ENCODE data around the gene RBM6. TPM values are rescaled to one million over a fixed set of nuclear protein-coding genes. Genes with fewer than 3 reads are reported as not detected.

Gene RBM6
- total RNA-seq, 5 donors from 2014 or later (not counting 1 experiment from before 2014, with no cell fraction given): 127 to 149 (median 140) TPM

- H3K27me3 Mint-ChIP-seq: no peaks in the 10 kb centered on the region
- ATAC-seq (replicated peaks in 1 of 4) (no peak), DNase-seq (no peak)
- no CpG with 5 or more reads among the region's 1 CpG for WGBS (ENCODE audit: insufficient coverage)
- POLR2A ChIA-PET: no interaction called here
- CTCF ChIA-PET: no interaction called here
- Histone ChIP-seq H3K27me3 (replicated peaks in 1 of 2; ENCODE audit: control insufficient read depth in 2 of 2, extremely low read depth in 1 of 2, insufficient read depth in 2 of 2, low read length in 1 of 2) (no peaks in the 10 kb centered on the region), H3K4me1 (ENCODE audit: control insufficient read depth in 1 of 2, extremely low read depth in 1 of 2, insufficient read depth in 2 of 2, low read length in 2 of 2) (no peaks in the 10 kb centered on the region), H3K9me3 (no peaks in the 10 kb centered on the region), H3K4me3 (ENCODE audit: control insufficient read depth in 1 of 2, extremely low read depth in 1 of 2, low read length in 1 of 2) (no peak overlapping the region), H3K27ac (ENCODE audit: low read length) (no peak overlapping the region), H3K36me3 (ENCODE audit: control insufficient read depth in 2 of 2, extremely low read depth in 1 of 2, insufficient read depth in 1 of 2, low read length in 1 of 2) (peaks cover 12 to 29% of the 10 kb centered on the region in 2 donors)
- H3K4me3 Mint-ChIP-seq: no peak overlapping the region
- peaks cover 42% of the 10 kb centered on the region for H3K36me3 Mint-ChIP-seq
- no peak overlapping the region for H3K27ac Mint-ChIP-seq
- H3K9me3 Mint-ChIP-seq: no peaks in the 10 kb centered on the region
- H3K4me1 Mint-ChIP-seq: peaks cover 4 to 10% (median 6%) of the 10 kb centered on the region in 3 donors
These were observed 57.9 kb downstream of the RBM6 start for GRCh38 chr3:49997862-49998261.

- Histone ChIP-seq H3K4me1 (ENCODE audit: control insufficient read depth in 1 of 2, extremely low read depth in 1 of 2, insufficient read depth in 2 of 2, low read length in 2 of 2) (no peaks in the 10 kb centered on the region), H3K27ac (ENCODE audit: low read length) (no peak overlapping the region), H3K4me3 (ENCODE audit: control insufficient read depth in 1 of 2, extremely low read depth in 1 of 2, low read length in 1 of 2) (no peak overlapping the region), H3K36me3 (ENCODE audit: control insufficient read depth in 2 of 2, extremely low read depth in 1 of 2, insufficient read depth in 1 of 2, low read length in 1 of 2) (peaks cover 12 to 31% of the 10 kb centered on the region in 2 donors), H3K27me3 (replicated peaks in 1 of 2; ENCODE audit: control insufficient read depth in 2 of 2, extremely low read depth in 1 of 2, insufficient read depth in 2 of 2, low read length in 1 of 2) (no peaks in the 10 kb centered on the region), H3K9me3 (no peaks in the 10 kb centered on the region)
- ChIA-PET CTCF (interaction anchor here in 1 of 2 donors (0.7 kb wide), 1 partner anchor 51 kb away, joined by 3 read pairs; no protein-coding TSS in a partner anchor), POLR2A (no interaction called here)
- H3K27ac Mint-ChIP-seq: no peak overlapping the region
- ATAC-seq (replicated peaks in 1 of 4): no peak
- no peaks in the 10 kb centered on the region for H3K9me3 Mint-ChIP-seq
- no peak for DNase-seq
- H3K4me1 Mint-ChIP-seq: peaks cover 1 to 11% (median 6%) of the 10 kb centered on the region in 3 donors
- no peaks in the 10 kb centered on the region for H3K27me3 Mint-ChIP-seq
- no CpG with 5 or more reads among the region's 2 CpGs for WGBS (ENCODE audit: insufficient coverage)
- H3K36me3 Mint-ChIP-seq: peaks cover 44% of the 10 kb centered on the region
- no peak overlapping the region for H3K4me3 Mint-ChIP-seq
These were observed 58.4 kb downstream of the RBM6 start for GRCh38 chr3:49998326-49998725.

- Mint-ChIP-seq H3K9me3 (no peaks in the 10 kb centered on the region), H3K27me3 (no peaks in the 10 kb centered on the region), H3K4me3 (no peak overlapping the region), H3K4me1 (peaks cover 6 to 13% (median 6%) of the 10 kb centered on the region in 3 donors), H3K27ac (no peak overlapping the region), H3K36me3 (peaks cover 43% of the 10 kb centered on the region)
- Histone ChIP-seq H3K4me3 (ENCODE audit: control insufficient read depth in 1 of 2, extremely low read depth in 1 of 2, low read length in 1 of 2) (no peak overlapping the region), H3K27ac (ENCODE audit: low read length) (no peak overlapping the region), H3K4me1 (ENCODE audit: control insufficient read depth in 1 of 2, extremely low read depth in 1 of 2, insufficient read depth in 2 of 2, low read length in 2 of 2) (no peaks in the 10 kb centered on the region), H3K27me3 (replicated peaks in 1 of 2; ENCODE audit: control insufficient read depth in 2 of 2, extremely low read depth in 1 of 2, insufficient read depth in 2 of 2, low read length in 1 of 2) (no peaks in the 10 kb centered on the region), H3K9me3 (no peaks in the 10 kb centered on the region), H3K36me3 (ENCODE audit: control insufficient read depth in 2 of 2, extremely low read depth in 1 of 2, insufficient read depth in 1 of 2, low read length in 1 of 2) (peaks cover 3 to 42% of the 10 kb centered on the region in 2 donors)
- no CpG with 5 or more reads among the region's 3 CpGs for WGBS (ENCODE audit: insufficient coverage)
- ChIA-PET POLR2A (no interaction called here), CTCF (no interaction called here)
- DNase-seq (no peak), ATAC-seq (replicated peaks in 1 of 4) (no peak)
These were observed 61.6 kb downstream of the RBM6 start for GRCh38 chr3:50001511-50001910.

DNA sequence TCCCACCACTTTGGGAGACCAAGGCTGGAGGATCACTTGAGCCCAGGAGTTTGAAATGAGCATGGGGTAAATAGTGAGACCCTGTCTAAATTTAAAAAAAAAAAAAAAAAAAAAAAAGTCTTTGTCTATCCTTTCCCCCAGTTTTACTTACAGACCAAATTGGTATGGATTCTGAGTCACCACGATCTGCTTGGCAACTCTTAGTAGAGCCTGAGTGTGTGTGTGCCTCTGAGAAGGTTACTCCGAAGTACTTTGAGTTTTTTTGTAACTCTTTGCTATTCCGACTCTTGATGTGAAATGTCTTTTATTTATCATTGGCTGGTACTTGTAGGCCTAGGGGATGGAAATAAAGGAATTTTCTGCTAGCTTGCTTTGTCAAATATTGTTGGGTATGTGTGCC lies 63.3 kb downstream of the RBM6 start:
- Mint-ChIP-seq H3K4me3 (no peak overlapping the region), H3K9me3 (no peaks in the 10 kb centered on the region), H3K27me3 (no peaks in the 10 kb centered on the region), H3K27ac (peak overlapping the region in 1 of 2 donors; percentile 8), H3K36me3 (peaks cover 41% of the 10 kb centered on the region), H3K4me1 (peaks cover 0 to 6% (median 4%) of the 10 kb centered on the region in 3 donors)
- WGBS (ENCODE audit: insufficient coverage): 100% methylated on average over 2 of the region's 3 CpGs
- no peaks in the 10 kb centered on the region for H3K27me3 ChIP-seq (replicated peaks in 1 of 2; ENCODE audit: control insufficient read depth in 2 of 2, extremely low read depth in 1 of 2, insufficient read depth in 2 of 2, low read length in 1 of 2)
- ATAC-seq (replicated peaks in 1 of 4) (no peak), DNase-seq (no peak)
- no peak overlapping the region for H3K4me3 ChIP-seq (ENCODE audit: control insufficient read depth in 1 of 2, extremely low read depth in 1 of 2, low read length in 1 of 2)
- no peaks in the 10 kb centered on the region for H3K9me3 ChIP-seq
- ChIA-PET POLR2A (no interaction called here), CTCF (interaction anchor here in 1 of 2 donors (0.5 kb wide), 1 partner anchor 32 kb away, joined by 7 read pairs; no protein-coding TSS in a partner anchor)
- H3K36me3 ChIP-seq (ENCODE audit: control insufficient read depth in 2 of 2, extremely low read depth in 1 of 2, insufficient read depth in 1 of 2, low read length in 1 of 2): peaks cover 3 to 36% of the 10 kb centered on the region in 2 donors
- H3K27ac ChIP-seq (ENCODE audit: low read length): no peak overlapping the region
- H3K4me1 ChIP-seq (ENCODE audit: control insufficient read depth in 1 of 2, extremely low read depth in 1 of 2, insufficient read depth in 2 of 2, low read length in 2 of 2): no peaks in the 10 kb centered on the region

GRCh38 chr3:50003824-50004223 lies 63.9 kb downstream of the RBM6 start:
- Mint-ChIP-seq H3K27ac (no peak overlapping the region), H3K4me3 (no peak overlapping the region), H3K9me3 (no peaks in the 10 kb centered on the region), H3K27me3 (no peaks in the 10 kb centered on the region), H3K4me1 (peaks cover 0 to 6% (median 4%) of the 10 kb centered on the region in 3 donors), H3K36me3 (peaks cover 44% of the 10 kb centered on the region)
- H3K27ac ChIP-seq (ENCODE audit: low read length): no peak overlapping the region
- no peaks in the 10 kb centered on the region for H3K4me1 ChIP-seq (ENCODE audit: control insufficient read depth in 1 of 2, extremely low read depth in 1 of 2, insufficient read depth in 2 of 2, low read length in 2 of 2)
- no peaks in the 10 kb centered on the region for H3K27me3 ChIP-seq (replicated peaks in 1 of 2; ENCODE audit: control insufficient read depth in 2 of 2, extremely low read depth in 1 of 2, insufficient read depth in 2 of 2, low read length in 1 of 2)
- ChIA-PET CTCF (no interaction called here), POLR2A (no interaction called here)
- ATAC-seq (replicated peaks in 1 of 4) (no peak), DNase-seq (no peak)
- no peaks in the 10 kb centered on the region for H3K9me3 ChIP-seq
- H3K4me3 ChIP-seq (ENCODE audit: control insufficient read depth in 1 of 2, extremely low read depth in 1 of 2, low read length in 1 of 2): no peak overlapping the region
- WGBS (ENCODE audit: insufficient coverage): no CpG with 5 or more reads among the region's 1 CpG
- peaks cover 3 to 36% of the 10 kb centered on the region in 2 donors for H3K36me3 ChIP-seq (ENCODE audit: control insufficient read depth in 2 of 2, extremely low read depth in 1 of 2, insufficient read depth in 1 of 2, low read length in 1 of 2)

DNA sequence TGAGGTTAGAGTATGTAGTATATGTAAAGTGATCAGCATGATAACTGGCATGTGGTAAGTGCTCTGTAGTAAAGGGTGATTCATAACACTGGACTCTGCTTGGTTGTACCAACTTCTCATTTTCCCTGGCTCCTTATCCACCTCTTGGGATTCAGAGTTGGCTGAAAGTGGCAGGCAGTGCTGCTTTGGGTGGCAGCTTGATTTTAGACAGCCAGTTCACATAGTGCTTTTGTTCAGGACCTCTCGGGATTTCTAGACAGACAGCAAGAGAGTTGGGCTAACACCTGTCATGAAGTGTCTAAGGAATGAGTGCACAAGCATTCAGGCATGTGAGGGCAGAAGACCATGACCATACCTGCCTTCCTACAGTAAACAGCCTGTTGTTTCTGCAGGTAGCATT lies 69.0 kb downstream of the RBM6 start:
- Histone ChIP-seq H3K9me3 (no peaks in the 10 kb centered on the region), H3K36me3 (ENCODE audit: control insufficient read depth in 2 of 2, extremely low read depth in 1 of 2, insufficient read depth in 1 of 2, low read length in 1 of 2) (peaks cover 0 to 11% of the 10 kb centered on the region in 2 donors), H3K4me3 (ENCODE audit: control insufficient read depth in 1 of 2, extremely low read depth in 1 of 2, low read length in 1 of 2) (no peak overlapping the region), H3K27me3 (replicated peaks in 1 of 2; ENCODE audit: control insufficient read depth in 2 of 2, extremely low read depth in 1 of 2, insufficient read depth in 2 of 2, low read length in 1 of 2) (no peaks in the 10 kb centered on the region), H3K27ac (ENCODE audit: low read length) (no peak overlapping the region), H3K4me1 (ENCODE audit: control insufficient read depth in 1 of 2, extremely low read depth in 1 of 2, insufficient read depth in 2 of 2, low read length in 2 of 2) (no peaks in the 10 kb centered on the region)
- Mint-ChIP-seq H3K4me3 (no peak overlapping the region), H3K36me3 (peaks cover 28% of the 10 kb centered on the region), H3K27me3 (no peaks in the 10 kb centered on the region), H3K9me3 (no peaks in the 10 kb centered on the region), H3K27ac (peak overlapping the region in 1 of 2 donors; percentile 13), H3K4me1 (peaks cover 0 to 2% (median under 1%) of the 10 kb centered on the region in 3 donors)
- CTCF ChIA-PET: no interaction called here
- WGBS (ENCODE audit: insufficient coverage): 88% methylated on average over 1 of the region's 1 CpG
- no peak for ATAC-seq (replicated peaks in 1 of 4)
- POLR2A ChIA-PET: no interaction called here
- no peak for DNase-seq

GRCh38 chr3:50010959-50011358 lies 71.0 kb downstream of the RBM6 start:
- Mint-ChIP-seq H3K36me3 (peaks cover 27% of the 10 kb centered on the region), H3K4me1 (peaks cover 0 to 4% (median 3%) of the 10 kb centered on the region in 3 donors), H3K4me3 (no peak overlapping the region), H3K9me3 (no peaks in the 10 kb centered on the region), H3K27ac (no peak overlapping the region), H3K27me3 (no peaks in the 10 kb centered on the region)
- no peak for DNase-seq
- POLR2A ChIA-PET: no interaction called here
- Histone ChIP-seq H3K36me3 (ENCODE audit: control insufficient read depth in 2 of 2, extremely low read depth in 1 of 2, insufficient read depth in 1 of 2, low read length in 1 of 2) (peaks cover 0 to 5% of the 10 kb centered on the region in 2 donors), H3K4me3 (ENCODE audit: control insufficient read depth in 1 of 2, extremely low read depth in 1 of 2, low read length in 1 of 2) (no peak overlapping the region), H3K27me3 (replicated peaks in 1 of 2; ENCODE audit: control insufficient read depth in 2 of 2, extremely low read depth in 1 of 2, insufficient read depth in 2 of 2, low read length in 1 of 2) (no peaks in the 10 kb centered on the region), H3K4me1 (ENCODE audit: control insufficient read depth in 1 of 2, extremely low read depth in 1 of 2, insufficient read depth in 2 of 2, low read length in 2 of 2) (no peaks in the 10 kb centered on the region), H3K27ac (ENCODE audit: low read length) (no peak overlapping the region), H3K9me3 (no peaks in the 10 kb centered on the region)
- WGBS (ENCODE audit: insufficient coverage): no CpG with 5 or more reads among the region's 1 CpG
- CTCF ChIA-PET: no interaction called here
- ATAC-seq (replicated peaks in 1 of 4): no peak

Data from T-cell (primary cell).